HepG2 (cell line): Measurements from ENCODE around the gene SPAG8. TPM values are rescaled to one million over a fixed set of nuclear protein-coding genes. Genes with fewer than 3 reads are reported as not detected.

Experiments used
- ATAC-seq: fragments of 200-7000 bp; cut with Tn5 transposase; 3 replicates; pipeline ENCODE4 v1.9.1; 2020; ENCODE audit warnings: mild to moderate bottlenecking, moderate library complexity
- BruUV-seq: library from RNA; stranded (reverse); fragments of 400-500 nt; replicated peaks from 2 replicates; lab custom pipeline; 2021; lab: Mats Ljungman, UMichigan
- CTCF ChIA-PET: fragments of 300-600 bp; formaldehyde crosslinking; extraction: SDS; loops from one replicate; lab custom pipeline; 2021; ENCODE audit warnings: low total read pairs, inconsistent platforms, low intra/inter-chr PET ratio; lab: Yijun Ruan, JAX
- POLR2A ChIA-PET: fragments of 350-600 bp; sonication (Branson Sonifier 250); formaldehyde crosslinking; loops from one replicate; lab custom pipeline; 2020; ENCODE audit warnings: antibody characterized with exemption, inconsistent platforms; lab: Yijun Ruan, JAX
- DNase-seq: peaks from one replicate; pipeline ENCODE4 v3.0.0-alpha.2; 2015; ENCODE audit warnings: low spot score
- FAIRE-seq: peaks from 3 replicates; lab custom pipeline; 2011; peaks lifted over from hg19 to GRCh38; lab: Jason Lieb, UNC
- H2AFZ ChIP-seq: one replicate; pipeline ENCODE4 v1.6.1; 2011; ENCODE audit warnings: low read length, inconsistent platforms
- H3K27ac ChIP-seq: fragments of 300-600 bp; 3 replicates; pipeline ENCODE4 v1.8.0; 2011; ENCODE audit warnings: mixed run types, mild to moderate bottlenecking, mixed read lengths, low read length, inconsistent platforms; ENCODE audit not compliant: insufficient read depth; ENCODE audit errors: extremely low read length
- H3K27me3 ChIP-seq, 2 experiments: fragments of 200-600 bp in 1 of 2; 2 replicates in 1 of 2; 3 replicates in 1 of 2; pipeline versions ENCODE4 v1.6.0 to v1.8.0; 2011; ENCODE audit warnings: low read length in 2 of 2, mild to moderate bottlenecking in 2 of 2, moderate library complexity in 2 of 2, inconsistent platforms in 1 of 2; ENCODE audit not compliant: insufficient read depth in 2 of 2, control insufficient read depth in 1 of 2
- H3K36me3 ChIP-seq, 2 experiments: fragments of 200-600 bp in 1 of 2; replicated peaks in 1 of 2; 2 replicates in 1 of 2; 3 replicates in 1 of 2; pipeline versions ENCODE4 v1.5.1 to v1.8.0; 2011; ENCODE audit warnings: low read length in 2 of 2, inconsistent platforms in 1 of 2; ENCODE audit not compliant: insufficient read depth in 2 of 2, control insufficient read depth in 1 of 2
- H3K4me1 ChIP-seq: 2 replicates; pipeline ENCODE4 v1.5.1; 2012; ENCODE audit warnings: low read length, inconsistent platforms; ENCODE audit not compliant: insufficient read depth
- H3K4me2 ChIP-seq: 2 replicates; pipeline ENCODE4 v1.6.0; 2011; ENCODE audit warnings: low read depth, low read length, inconsistent platforms
- H3K4me3 ChIP-seq, 3 experiments: fragments of 200-600 bp in 1 of 3; sonication (generic), shearing (Covaris generic) in 1 of 3; replicated peaks in 1 of 3; 2 replicates each; pipeline ENCODE4 v1.5.1; 2011 to 2016; ENCODE audit warnings: low read length in 3 of 3, inconsistent platforms in 2 of 3, low read depth in 2 of 3, mild to moderate bottlenecking in 2 of 3, control low read depth in 1 of 3, mixed read lengths in 1 of 3; ENCODE audit not compliant: insufficient read depth in 1 of 3
- H3K79me2 ChIP-seq: one replicate; pipeline ENCODE4 v1.6.1; 2011; ENCODE audit warnings: low read length, inconsistent platforms; ENCODE audit not compliant: insufficient read depth
- H3K9ac ChIP-seq: 2 replicates; pipeline ENCODE4 v1.6.0; 2011; ENCODE audit warnings: mild to moderate bottlenecking, low read depth, low read length, inconsistent platforms; ENCODE audit not compliant: insufficient read depth
- H3K9me3 ChIP-seq: 2 replicates; pipeline ENCODE4 v1.5.1; 2012; ENCODE audit warnings: mild to moderate bottlenecking, low read length
- H4K20me1 ChIP-seq: 2 replicates; pipeline ENCODE4 v1.6.0; 2011; ENCODE audit warnings: inconsistent platforms, mild to moderate bottlenecking, low read length, moderate library complexity; ENCODE audit not compliant: insufficient read depth
- AGO2 ChIP-seq: fragments of 200-400 bp; formaldehyde crosslinking; optimal IDR thresholded peaks from 2 replicates; pipeline ENCODE3; 2017; ENCODE audit warnings: mild to moderate bottlenecking, low read depth, low read length, moderate library complexity
- MXD3 ChIP-seq: IDR thresholded peaks from 2 replicates; pipeline ENCODE4 v1.6.1; 2016; ENCODE audit warnings: mild to moderate bottlenecking, missing biosample characterization, missing genetic modification reagents
- PRPF4 ChIP-seq: fragments of 200-400 bp; formaldehyde crosslinking; IDR thresholded peaks from 2 replicates; pipeline ENCODE4 v1.6.1; 2016; ENCODE audit warnings: low read length, low read depth; ENCODE audit not compliant: poor library complexity, severe bottlenecking
- RFX5 ChIP-seq: IDR thresholded peaks from 2 replicates; pipeline ENCODE4 v1.6.1; 2011; ENCODE audit warnings: low read depth, low read length, improper control_type of control experiment
- SRSF4 ChIP-seq: fragments of 200-400 bp; formaldehyde crosslinking; IDR thresholded peaks from one replicate; pipeline ENCODE4 v1.6.1; 2018; ENCODE audit warnings: mild to moderate bottlenecking, low read depth, low read length, moderate library complexity; ENCODE audit not compliant: poor library complexity, severe bottlenecking
- TGIF2 ChIP-seq: IDR thresholded peaks from 2 replicates; pipeline ENCODE4 v1.6.1; 2016; ENCODE audit warnings: control low read depth, missing compliant biosample characterization
- ZNF646 ChIP-seq: sonication (generic); formaldehyde crosslinking; IDR thresholded peaks from 2 replicates; pipeline ENCODE4 v1.9.0; 2021; ENCODE audit warnings: mild to moderate bottlenecking, missing genetic modification reagents
- ZNF674 ChIP-seq: sonication (generic); formaldehyde crosslinking; IDR thresholded peaks from 2 replicates; pipeline ENCODE4 v1.5.0; 2020; ENCODE audit warnings: low read depth, mild to moderate bottlenecking, missing genetic modification reagents
- ZSCAN30 ChIP-seq: sonication (generic); formaldehyde crosslinking; IDR thresholded peaks from 2 replicates; pipeline ENCODE4 v1.5.0; 2020; ENCODE audit warnings: mild to moderate bottlenecking, missing genetic modification reagents
- WGBS: methylation state at CpG from one replicate; pipeline ENCODE4 v1.1.6; 2017; ENCODE audit warnings: low lambda C conversion rate; 5-methylcytosine and 5-hydroxymethylcytosine counted together
- in situ Hi-C: cut with HindIII; loops from 2 replicates; pipeline ENCODE4 v1.10.0; 2017; ENCODE audit warnings: low pct_unique_long_range_greater_than_20kb; ENCODE audit not compliant: extremely low pct_ligation_motif_present
- intact Hi-C: fragments of 100-400 bp; cut with micrococcal nuclease; formaldehyde crosslinking; loops from one replicate; pipeline ENCODE4 v1.10.0; 2022; ENCODE audit not compliant: unreplicated experiment
- polyA plus RNA-seq, 8 experiments: library from polyadenylated mRNA; depleted of rRNA in 3 of 8; stranded (reverse) in 7 of 8; unstranded in 1 of 8; fragments of >200 nt; fragmentation: Illumina TruSeq in 4 of 8; extraction: Trizol in 4 of 8; gene quantifications; 2 replicates each; pipeline versions ENCODE4 v1.2.1 to v1.2.3, GENCODE V29; 2011 to 2016; ENCODE audit warnings: low read depth in 4 of 8, missing spikeins in 1 of 8, mixed read lengths in 1 of 8; ENCODE audit not compliant: insufficient read depth in 1 of 8
- total RNA-seq, 5 experiments: library from RNA; depleted of rRNA; stranded (reverse); fragments of >200 nt; fragmentation: Illumina TruSeq; extraction: Trizol; gene quantifications; 2 replicates each; pipeline ENCODE4 v1.2.3, GENCODE V29; 2016; ENCODE audit warnings: low read depth in 1 of 5

The SPAG8 gene
- total and polyA plus RNA-seq, 2 of the 13 experiments (the other 11 are each of a cell fraction or from before 2014, with no cell fraction given) = 0.18 to 0.27 TPM

- WGBS = 96% methylated on average over 24 of the region's 34 CpGs
- FAIRE-seq (no peak), DNase-seq (no peak), ATAC-seq (no peak)
- H3K79me2 ChIP-seq = no peaks in the 10 kb centered on the region
- H3K9me3 ChIP-seq = no peaks in the 10 kb centered on the region
- no peak overlapping the region for H3K9ac ChIP-seq
- no peaks in the 10 kb centered on the region for H4K20me1 ChIP-seq
- ChIA-PET CTCF (interaction anchor here (2.4 kb wide), 1 partner anchor 33 kb away, joined by 12 read pairs; no protein-coding TSS in a partner anchor), POLR2A (no interaction called here)
- in situ Hi-C loops = no loop called here
- H3K27ac ChIP-seq = no peak overlapping the region
- no peaks in the 10 kb centered on the region; the same call in 1 of the 2 replicates for H3K4me1 ChIP-seq
- no peak overlapping the region for H2AFZ ChIP-seq
- intact Hi-C loops = no loop called here
- H3K4me2 ChIP-seq = no peak overlapping the region
- TF ChIP-seq ZSCAN30 (CRISPR knock-in tag) (no peak), AGO2 (peak; percentile 21), PRPF4 (no peak), TGIF2 (no peak), ZNF674 (CRISPR knock-in tag) (no peak)
- BruUV-seq = no TSS peak
- H3K4me3 ChIP-seq = no peak overlapping the region
- peaks cover 1 to 6% of the 10 kb centered on the region in 2 experiments; a peak in 3 of 5 replicates for H3K36me3 ChIP-seq
- no peaks in the 10 kb centered on the region for H3K27me3 ChIP-seq
Measured at GRCh38 chr9:35792024-35792813, 19.8 kb downstream of the SPAG8 start.

GRCh38 chr9:35791297-35791921, 20.7 kb downstream of the SPAG8 start, which contains the start of gene NPR2:
Gene NPR2 (plus strand): TSS chr9:35791591. CDS start chr9:35792409, 818 bp downstream.
- no peak within 1 kb of the TSS for H3K4me2 ChIP-seq
- no peak within 1 kb of the TSS for H2AFZ ChIP-seq
- H3K9me3 ChIP-seq = no peaks in the 10 kb centered on the region
- H3K36me3 ChIP-seq = peaks cover 1 to 6% of the 10 kb centered on the region in 2 experiments; a peak in 3 of 5 replicates
- no peaks in the 10 kb centered on the region for H3K79me2 ChIP-seq
- ChIA-PET POLR2A (no interaction called here), CTCF (interaction anchor here (2.4 kb wide), 1 partner anchor 34 kb away, joined by 12 read pairs; no protein-coding TSS in a partner anchor)
- H3K27me3 ChIP-seq = no peaks in the 10 kb centered on the region
- H3K9ac ChIP-seq = no peak within 1 kb of the TSS
- no peaks in the 10 kb centered on the region; the same call in 1 of the 2 replicates for H3K4me1 ChIP-seq
- no peak for ATAC-seq
- no peak for FAIRE-seq
- no peak within 1 kb of the TSS for H3K4me3 ChIP-seq
- no TSS peak for BruUV-seq
- 96% methylated on average over 64 of the region's 64 CpGs for WGBS
- no peaks in the 10 kb centered on the region for H4K20me1 ChIP-seq
- no peak for DNase-seq
- no peak within 1 kb of the TSS for H3K27ac ChIP-seq
- in situ Hi-C loops = no loop called here
- intact Hi-C loops = loop anchor here (2.0 kb wide), 2 partner anchors 35 to 91 kb away; no protein-coding TSS in a partner anchor
- no peak for TF ChIP-seq SRSF4
- TF ChIP-seq RFX5 = no peak
- TF ChIP-seq MXD3 (CRISPR knock-in tag) = no peak
- TF ChIP-seq ZNF646 (CRISPR knock-in tag) = no peak
